ENCODE results near the gene SEMA3G. TPM values are rescaled to one million over a fixed set of nuclear protein-coding genes. Genes with fewer than 3 reads are reported as not detected.

SEMA3G gene
- total and polyA plus RNA-seq, 11 donors, result 11.4 to 29.0 (median 14.4) TPM

DNA sequence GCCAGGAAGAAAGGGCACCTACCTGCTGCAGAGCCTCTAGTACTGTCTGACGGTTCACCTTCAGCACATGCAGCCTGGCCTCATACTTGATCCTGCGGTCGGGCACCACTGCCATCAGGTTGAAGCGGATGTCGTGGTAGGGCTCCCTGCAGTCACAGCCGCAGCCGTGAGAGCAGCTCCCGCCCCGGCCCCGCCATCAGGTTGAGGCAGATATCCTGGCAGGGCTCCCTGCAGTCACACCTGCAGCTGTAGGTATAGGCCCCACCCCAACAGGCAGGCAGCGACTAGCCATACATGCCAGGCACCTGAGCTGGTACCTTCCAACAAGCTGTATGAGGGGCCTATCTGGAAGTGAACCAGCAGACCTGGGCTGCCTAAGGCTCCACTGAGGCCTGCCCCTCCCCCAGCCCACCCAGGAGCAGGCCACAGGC is 38.7 kb downstream of the SEMA3G start:
- no peak for TF ChIP-seq POLR2A (IDR thresholded peaks at IDR 0.05)
- TF ChIP-seq, protein P1, sequence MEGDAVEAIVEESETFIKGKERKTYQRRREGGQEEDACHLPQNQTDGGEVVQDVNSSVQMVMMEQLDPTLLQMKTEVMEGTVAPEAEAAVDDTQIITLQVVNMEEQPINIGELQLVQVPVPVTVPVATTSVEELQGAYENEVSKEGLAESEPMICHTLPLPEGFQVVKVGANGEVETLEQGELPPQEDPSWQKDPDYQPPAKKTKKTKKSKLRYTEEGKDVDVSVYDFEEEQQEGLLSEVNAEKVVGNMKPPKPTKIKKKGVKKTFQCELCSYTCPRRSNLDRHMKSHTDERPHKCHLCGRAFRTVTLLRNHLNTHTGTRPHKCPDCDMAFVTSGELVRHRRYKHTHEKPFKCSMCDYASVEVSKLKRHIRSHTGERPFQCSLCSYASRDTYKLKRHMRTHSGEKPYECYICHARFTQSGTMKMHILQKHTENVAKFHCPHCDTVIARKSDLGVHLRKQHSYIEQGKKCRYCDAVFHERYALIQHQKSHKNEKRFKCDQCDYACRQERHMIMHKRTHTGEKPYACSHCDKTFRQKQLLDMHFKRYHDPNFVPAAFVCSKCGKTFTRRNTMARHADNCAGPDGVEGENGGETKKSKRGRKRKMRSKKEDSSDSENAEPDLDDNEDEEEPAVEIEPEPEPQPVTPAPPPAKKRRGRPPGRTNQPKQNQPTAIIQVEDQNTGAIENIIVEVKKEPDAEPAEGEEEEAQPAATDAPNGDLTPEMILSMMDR (IDR thresholded peaks at IDR 0.05), result no peak
- peaks cover 0 to 29% (median 19%) of the 10 kb centered on the region in 12 donors for H3K4me1 ChIP-seq
- H3K27ac ChIP-seq, result no peak overlapping the region
- H3K4me3 ChIP-seq, result no peak overlapping the region
- no peaks in the 10 kb centered on the region for H3K9me3 ChIP-seq
- 92 to 94% (median 94%) methylated on average over 8 to 11 of the region's 11 CpGs for WGBS, 4 donors
- no peaks in the 10 kb centered on the region for H3K27me3 ChIP-seq
- intact Hi-C loops (cut with DNase I), result loop anchor here in 3 of 10 donors (5.0 to 10.0 kb wide), 4 partner anchors 114 to 921 kb away; partner anchors contain the start of genes GLYCTK (in 1 of the 3) and TWF2 (in 1 of the 3)
- DNase-seq, result peak in 3 of 5 donors; percentile 20 to 55 (median 21)
- no peak for ATAC-seq
- peaks cover 0 to 74% (median 70%) of the 10 kb centered on the region in 9 donors for H3K36me3 ChIP-seq

DNA sequence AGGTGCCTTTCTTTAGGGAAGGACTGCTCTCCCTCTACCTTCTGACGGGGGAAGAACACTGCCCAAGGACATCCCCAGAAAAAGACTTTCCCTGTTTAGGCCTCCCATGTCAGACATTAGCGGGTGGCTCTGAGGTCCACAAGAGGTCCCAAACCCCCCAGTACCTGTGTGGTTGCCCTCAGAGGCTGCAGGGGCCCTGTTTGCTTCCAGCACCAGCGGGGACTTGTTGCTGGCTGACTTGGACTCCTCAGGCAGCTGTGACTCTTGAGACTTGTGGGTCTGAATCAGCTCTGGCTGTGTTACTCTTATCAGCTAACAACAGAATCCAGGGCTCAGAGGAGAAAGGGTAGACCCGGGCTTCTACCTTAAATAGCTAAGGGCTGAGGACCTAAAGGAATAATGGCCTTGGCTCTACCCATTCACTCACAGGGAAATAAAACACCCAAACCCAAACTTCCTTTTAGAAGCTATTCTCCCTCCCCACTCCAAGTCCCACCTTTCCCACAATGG is 39.2 kb downstream of the SEMA3G start:
- H3K36me3 ChIP-seq, result peaks cover 0 to 79% (median 76%) of the 10 kb centered on the region in 9 donors
- ATAC-seq (no peak), DNase-seq (no peak)
- peaks cover 0 to 25% (median 17%) of the 10 kb centered on the region in 12 donors for H3K4me1 ChIP-seq
- intact Hi-C loops (cut with DNase I), result loop anchor here in 3 of 10 donors (5.0 to 10.0 kb wide), 4 partner anchors 113 to 921 kb away; partner anchors contain the start of genes GLYCTK (in 1 of the 3) and TWF2 (in 1 of the 3)
- H3K27ac ChIP-seq, result no peak overlapping the region
- H3K27me3 ChIP-seq, result no peaks in the 10 kb centered on the region
- H3K9me3 ChIP-seq, result no peaks in the 10 kb centered on the region
- no peak overlapping the region for H3K4me3 ChIP-seq
- no peak for TF ChIP-seq POLR2A (IDR thresholded peaks at IDR 0.05)
- TF ChIP-seq, protein P1 (IDR thresholded peaks at IDR 0.05), result no peak
- WGBS, 4 donors, result 71 to 89% (median 79%) methylated on average over 3 to 4 of the region's 4 CpGs

DNA sequence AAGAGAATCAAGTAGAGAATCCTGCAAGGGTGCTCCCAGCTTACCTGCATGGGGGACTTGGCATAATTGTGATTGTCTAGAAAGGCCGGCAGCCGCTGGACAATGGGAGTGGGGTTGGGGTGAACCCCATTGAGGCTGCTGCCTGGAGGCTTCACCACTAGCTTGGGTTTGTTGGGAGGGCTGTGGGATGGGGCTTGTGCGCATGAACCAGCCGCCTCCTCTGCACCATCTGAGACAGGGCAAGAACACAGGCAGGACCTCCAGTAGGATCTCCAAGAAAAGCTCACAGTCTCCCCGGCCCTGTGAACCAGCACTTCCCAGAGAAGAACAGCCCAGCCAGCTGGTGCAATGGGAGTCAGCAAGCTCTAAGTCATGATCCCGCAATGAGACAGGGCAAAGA is 39.8 kb downstream of the SEMA3G start:
- WGBS, 4 donors, result 87 to 97% (median 95%) methylated on average over 6 of the region's 6 CpGs
- DNase-seq, result peak in 2 of 5 donors; percentile 16 to 18
- Histone ChIP-seq H3K27ac (no peak overlapping the region), H3K36me3 (peaks cover 0 to 83% (median 76%) of the 10 kb centered on the region in 9 donors), H3K4me1 (peaks cover 0 to 31% (median 19%) of the 10 kb centered on the region in 12 donors), H3K27me3 (no peaks in the 10 kb centered on the region), H3K4me3 (no peak overlapping the region), H3K9me3 (no peaks in the 10 kb centered on the region)
- intact Hi-C loops (cut with DNase I), result loop anchor here in 3 of 10 donors (5.0 to 10.0 kb wide), 4 partner anchors 113 to 920 kb away; partner anchors contain the start of genes GLYCTK (in 1 of the 3) and TWF2 (in 1 of the 3)
- no peak for TF ChIP-seq POLR2A (IDR thresholded peaks at IDR 0.05)
- ATAC-seq, result no peak

DNA sequence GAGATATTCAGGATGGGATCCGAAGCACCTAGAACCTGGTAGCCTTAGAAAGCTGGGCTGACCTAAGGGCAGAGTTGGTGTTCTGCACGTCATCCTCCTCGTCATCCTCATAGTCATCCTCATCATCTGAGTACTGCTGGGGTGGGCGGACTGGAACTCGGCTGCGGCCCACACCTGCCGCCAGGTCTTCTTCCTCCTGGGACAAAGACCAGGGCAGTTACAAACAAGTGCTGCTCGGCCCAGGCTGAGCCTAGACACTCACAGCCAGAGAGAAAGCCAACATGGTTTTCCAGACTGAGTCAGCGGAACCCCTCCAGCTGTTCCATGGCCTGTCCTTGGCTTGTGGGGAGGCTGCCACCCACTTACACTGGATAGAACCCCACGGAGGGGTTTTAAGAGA is 40.5 kb downstream of the SEMA3G start:
- Histone ChIP-seq H3K4me1 (peaks cover 0 to 37% (median 19%) of the 10 kb centered on the region in 12 donors), H3K27me3 (no peaks in the 10 kb centered on the region), H3K9me3 (no peaks in the 10 kb centered on the region), H3K27ac (no peak overlapping the region), H3K36me3 (peaks cover 0 to 88% (median 76%) of the 10 kb centered on the region in 9 donors), H3K4me3 (no peak overlapping the region)
- DNase-seq, result peak in 1 of 5 donors; percentile 14
- ATAC-seq, result no peak
- no peak for TF ChIP-seq POLR2A (IDR thresholded peaks at IDR 0.05)
- TF ChIP-seq, protein P1 (IDR thresholded peaks at IDR 0.05), result no peak
- 92 to 94% (median 93%) methylated on average over 8 to 10 of the region's 10 CpGs for WGBS, 4 donors
- intact Hi-C loops (cut with DNase I), result loop anchor here in 4 of 10 donors (5.0 to 10.0 kb wide), 4 partner anchors 120 to 920 kb away; partner anchors contain the start of genes GLYCTK (in 1 of the 4) and TWF2 (in 1 of the 4)

Measured in heart left ventricle (tissue), 16 donors.